Activated naive CD8-positive, alpha-beta T cell treated with anti-CD3 and anti-CD28 coated beads, Interleukin-2, amount 10 ng/mL, durations not matched to agents 7 days and 5 days (primary cell): Measurements from ENCODE around the gene EXT2. TPM values are rescaled to one million over a fixed set of nuclear protein-coding genes. Genes with fewer than 3 reads are reported as not detected.

Experiments
- ATAC-seq: fragments of 150-1000 bp; cut with Tn5 transposase; one replicate; pipeline ENCODE4 v1.10.0; 2021; ENCODE audit warnings: low read depth, moderate library complexity
- POLR2A ChIA-PET: fragments of 350-600 bp; sonication (Branson Sonifier 250); formaldehyde crosslinking; loops from one replicate; lab custom pipeline; 2021; ENCODE audit warnings: antibody characterized with exemption; lab: Charles Lee
- DNase-seq: peaks from one replicate; pipeline ENCODE4 v3.0.0; 2021
- H3K27ac Mint-ChIP-seq: one replicate; pipeline ENCODE4 v1.8.0; 2022; ENCODE audit warnings: mild to moderate bottlenecking, mixed read lengths
- H3K27me3 Mint-ChIP-seq: one replicate; pipeline ENCODE4 v1.8.0; 2022; ENCODE audit warnings: mild to moderate bottlenecking, moderate library complexity, mixed read lengths
- H3K36me3 Mint-ChIP-seq: one replicate; pipeline ENCODE4 v1.8.0; 2021; ENCODE audit warnings: mild to moderate bottlenecking, mixed read lengths
- H3K4me1 Mint-ChIP-seq: one replicate; pipeline ENCODE4 v1.8.0; 2021; ENCODE audit warnings: mixed read lengths
- H3K4me3 Mint-ChIP-seq: one replicate; pipeline ENCODE4 v1.8.0; 2022; ENCODE audit warnings: mild to moderate bottlenecking, moderate library complexity, mixed read lengths
- H3K9me3 Mint-ChIP-seq: one replicate; pipeline ENCODE4 v1.8.0; 2021; ENCODE audit warnings: mixed read lengths
- total RNA-seq, 2 experiments: library from RNA; stranded (reverse); gene quantifications; one replicate each; pipeline ENCODE4 v1.2.3, GENCODE V29; 2021

EXT2 gene
- total RNA-seq, 2 experiments from 2014 or later: 26.3 to 28.8 TPM

GRCh38 chr11:44192462-44193100 lies 97.1 kb downstream of the EXT2 start:
- Mint-ChIP-seq H3K27me3 (no peaks in the 10 kb centered on the region), H3K36me3 (peaks cover 37% of the 10 kb centered on the region), H3K27ac (no peak overlapping the region), H3K4me3 (no peak overlapping the region), H3K9me3 (peaks cover 15% of the 10 kb centered on the region), H3K4me1 (peaks cover 1% of the 10 kb centered on the region)
- no peak for ATAC-seq
- POLR2A ChIA-PET: no interaction called here
- no peak for DNase-seq

GRCh38 chr11:44193856-44194255 lies 98.4 kb downstream of the EXT2 start:
- DNase-seq: no peak
- ATAC-seq: no peak
- H3K27ac Mint-ChIP-seq: no peak overlapping the region
- peaks cover 9% of the 10 kb centered on the region for H3K9me3 Mint-ChIP-seq
- H3K36me3 Mint-ChIP-seq: peaks cover 37% of the 10 kb centered on the region
- no peaks in the 10 kb centered on the region for H3K27me3 Mint-ChIP-seq
- peaks cover 1% of the 10 kb centered on the region for H3K4me1 Mint-ChIP-seq
- POLR2A ChIA-PET: no interaction called here
- no peak overlapping the region for H3K4me3 Mint-ChIP-seq

- Mint-ChIP-seq H3K36me3 (peaks cover 27% of the 10 kb centered on the region), H3K9me3 (peaks cover 1% of the 10 kb centered on the region), H3K4me3 (no peak overlapping the region), H3K27ac (no peak overlapping the region), H3K4me1 (no peaks in the 10 kb centered on the region), H3K27me3 (no peaks in the 10 kb centered on the region)
- ATAC-seq: no peak
- POLR2A ChIA-PET: no interaction called here
- DNase-seq: no peak
These were observed 102.8 kb downstream of the EXT2 start for GRCh38 chr11:44198146-44198724.

- ATAC-seq (no peak), DNase-seq (no peak)
- H3K27me3 Mint-ChIP-seq: no peaks in the 10 kb centered on the region
- H3K9me3 Mint-ChIP-seq: peaks cover 1% of the 10 kb centered on the region
- H3K36me3 Mint-ChIP-seq: peaks cover 26% of the 10 kb centered on the region
- H3K4me1 Mint-ChIP-seq: no peaks in the 10 kb centered on the region
- no peak overlapping the region for H3K4me3 Mint-ChIP-seq
- POLR2A ChIA-PET: no interaction called here
- H3K27ac Mint-ChIP-seq: no peak overlapping the region
These were observed 103.8 kb downstream of the EXT2 start for GRCh38 chr11:44199298-44199697.

- no peak overlapping the region for H3K27ac Mint-ChIP-seq
- H3K4me3 Mint-ChIP-seq: no peak overlapping the region
- peaks cover 1% of the 10 kb centered on the region for H3K9me3 Mint-ChIP-seq
- no peak for ATAC-seq
- H3K36me3 Mint-ChIP-seq: peaks cover 26% of the 10 kb centered on the region
- POLR2A ChIA-PET: no interaction called here
- H3K4me1 Mint-ChIP-seq: no peaks in the 10 kb centered on the region
- H3K27me3 Mint-ChIP-seq: no peaks in the 10 kb centered on the region
- no peak for DNase-seq
These were observed 104.3 kb downstream of the EXT2 start for GRCh38 chr11:44199816-44200215.

- no peak for DNase-seq
- ATAC-seq: no peak
- Mint-ChIP-seq H3K9me3 (no peaks in the 10 kb centered on the region), H3K4me1 (no peaks in the 10 kb centered on the region), H3K27ac (no peak overlapping the region), H3K27me3 (no peaks in the 10 kb centered on the region), H3K36me3 (peaks cover 23% of the 10 kb centered on the region), H3K4me3 (no peak overlapping the region)
- POLR2A ChIA-PET: no interaction called here
These were observed 108.0 kb downstream of the EXT2 start for GRCh38 chr11:44203270-44204043.

GRCh38 chr11:44205352-44205751 lies 109.9 kb downstream of the EXT2 start:
- DNase-seq (no peak), ATAC-seq (no peak)
- Mint-ChIP-seq H3K27ac (no peak overlapping the region), H3K36me3 (peaks cover 26% of the 10 kb centered on the region), H3K4me1 (no peaks in the 10 kb centered on the region), H3K9me3 (no peaks in the 10 kb centered on the region), H3K27me3 (no peaks in the 10 kb centered on the region), H3K4me3 (no peak overlapping the region)
- POLR2A ChIA-PET: no interaction called here

- H3K4me3 Mint-ChIP-seq: no peak overlapping the region
- POLR2A ChIA-PET: no interaction called here
- no peaks in the 10 kb centered on the region for H3K9me3 Mint-ChIP-seq
- ATAC-seq (no peak), DNase-seq (no peak)
- no peaks in the 10 kb centered on the region for H3K27me3 Mint-ChIP-seq
- H3K27ac Mint-ChIP-seq: no peak overlapping the region
- peaks cover 23% of the 10 kb centered on the region for H3K36me3 Mint-ChIP-seq
- H3K4me1 Mint-ChIP-seq: no peaks in the 10 kb centered on the region
These were observed 110.4 kb downstream of the EXT2 start for GRCh38 chr11:44205836-44206235.

- no peaks in the 10 kb centered on the region for H3K4me1 Mint-ChIP-seq
- no peaks in the 10 kb centered on the region for H3K27me3 Mint-ChIP-seq
- ATAC-seq (no peak), DNase-seq (no peak)
- H3K27ac Mint-ChIP-seq: no peak overlapping the region
- peaks cover 23% of the 10 kb centered on the region for H3K36me3 Mint-ChIP-seq
- H3K4me3 Mint-ChIP-seq: no peak overlapping the region
- H3K9me3 Mint-ChIP-seq: peaks cover 2% of the 10 kb centered on the region
- POLR2A ChIA-PET: no interaction called here
These were observed 111.8 kb downstream of the EXT2 start for GRCh38 chr11:44207292-44207691.

- ATAC-seq: no peak
- Mint-ChIP-seq H3K4me1 (no peaks in the 10 kb centered on the region), H3K36me3 (peaks cover 25% of the 10 kb centered on the region), H3K9me3 (peaks cover 2% of the 10 kb centered on the region), H3K4me3 (no peak overlapping the region), H3K27me3 (no peaks in the 10 kb centered on the region), H3K27ac (no peak overlapping the region)
- POLR2A ChIA-PET: no interaction called here
- no peak for DNase-seq
These were observed 113.6 kb downstream of the EXT2 start for GRCh38 chr11:44208976-44209603.

- Mint-ChIP-seq H3K4me1 (no peaks in the 10 kb centered on the region), H3K27me3 (no peaks in the 10 kb centered on the region), H3K36me3 (peaks cover 18% of the 10 kb centered on the region), H3K4me3 (no peak overlapping the region), H3K9me3 (peaks cover 2% of the 10 kb centered on the region), H3K27ac (no peak overlapping the region)
- ATAC-seq (no peak), DNase-seq (no peak)
- POLR2A ChIA-PET: no interaction called here
These were observed 116.7 kb downstream of the EXT2 start for GRCh38 chr11:44212128-44212527.

- H3K4me3 Mint-ChIP-seq: no peak overlapping the region
- no peak overlapping the region for H3K27ac Mint-ChIP-seq
- DNase-seq (no peak), ATAC-seq (no peak)
- H3K9me3 Mint-ChIP-seq: peaks cover 2% of the 10 kb centered on the region
- POLR2A ChIA-PET: no interaction called here
- peaks cover 17% of the 10 kb centered on the region for H3K36me3 Mint-ChIP-seq
- no peaks in the 10 kb centered on the region for H3K4me1 Mint-ChIP-seq
- no peaks in the 10 kb centered on the region for H3K27me3 Mint-ChIP-seq
These were observed 117.7 kb downstream of the EXT2 start for GRCh38 chr11:44213148-44213547.

GRCh38 chr11:44217432-44217831 lies 122.0 kb downstream of the EXT2 start:
- H3K27ac Mint-ChIP-seq: no peak overlapping the region
- POLR2A ChIA-PET: no interaction called here
- H3K27me3 Mint-ChIP-seq: no peaks in the 10 kb centered on the region
- ATAC-seq: no peak
- H3K4me1 Mint-ChIP-seq: peaks cover 1% of the 10 kb centered on the region
- peaks cover 1% of the 10 kb centered on the region for H3K36me3 Mint-ChIP-seq
- no peaks in the 10 kb centered on the region for H3K9me3 Mint-ChIP-seq
- no peak for DNase-seq
- no peak overlapping the region for H3K4me3 Mint-ChIP-seq
